ENCODE data around the gene CD68. TPM values are rescaled to one million over a fixed set of nuclear protein-coding genes. Genes with fewer than 3 reads are reported as not detected.

The CD68 gene
- total RNA-seq, 1 donor from 2014 or later: 5.0 TPM

DNA sequence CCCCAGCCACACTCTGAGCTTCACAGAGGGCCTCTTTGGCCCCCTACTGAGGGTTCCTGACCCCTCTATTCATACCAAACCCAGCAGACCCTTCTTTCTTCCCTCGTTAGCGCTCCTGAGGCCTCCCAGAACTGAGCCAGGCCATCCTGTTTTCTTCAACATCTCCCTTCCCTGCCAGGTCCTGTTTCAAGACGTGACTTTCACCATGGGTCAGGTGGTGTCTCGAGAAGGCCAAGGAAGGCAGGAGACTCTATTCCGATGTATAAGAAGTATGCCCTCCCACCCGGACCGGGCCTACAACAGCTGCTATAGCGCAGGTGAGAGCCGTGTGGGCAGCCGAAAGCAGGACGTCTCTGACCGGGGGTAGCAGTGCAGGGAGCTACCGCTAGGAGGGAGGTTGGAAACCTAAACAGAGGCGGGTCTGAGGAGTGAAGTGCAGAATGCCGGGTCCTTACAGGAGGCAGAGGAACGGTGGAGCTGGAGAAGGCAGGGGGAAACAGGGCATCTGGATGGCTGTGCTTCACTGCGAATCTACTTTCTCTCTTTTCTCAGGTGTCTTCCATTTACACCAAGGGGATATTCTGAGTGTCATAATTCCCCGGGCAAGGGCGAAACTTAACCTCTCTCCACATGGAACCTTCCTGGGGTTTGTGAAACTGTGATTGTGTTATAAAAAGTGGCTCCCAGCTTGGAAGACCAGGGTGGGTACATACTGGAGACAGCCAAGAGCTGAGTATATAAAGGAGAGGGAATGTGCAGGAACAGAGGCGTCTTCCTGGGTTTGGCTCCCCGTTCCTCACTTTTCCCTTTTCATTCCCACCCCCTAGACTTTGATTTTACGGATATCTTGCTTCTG, 19.0 kb upstream of the CD68 start:
- H3K36me3 Mint-ChIP-seq: peaks cover 4% of the 10 kb centered on the region
- H3K27ac Mint-ChIP-seq: peak overlapping the region; percentile 97
- peak overlapping the region; percentile 95 for H3K4me3 Mint-ChIP-seq
- no peak for DNase-seq (ENCODE audit: extremely low spot score, unreplicated experiment)
- peaks cover 46% of the 10 kb centered on the region for H3K4me1 Mint-ChIP-seq (ENCODE audit: unreplicated experiment)
- no peaks in the 10 kb centered on the region for H3K27me3 Mint-ChIP-seq
- H3K9me3 Mint-ChIP-seq: no peaks in the 10 kb centered on the region
- TF ChIP-seq, protein P1, sequence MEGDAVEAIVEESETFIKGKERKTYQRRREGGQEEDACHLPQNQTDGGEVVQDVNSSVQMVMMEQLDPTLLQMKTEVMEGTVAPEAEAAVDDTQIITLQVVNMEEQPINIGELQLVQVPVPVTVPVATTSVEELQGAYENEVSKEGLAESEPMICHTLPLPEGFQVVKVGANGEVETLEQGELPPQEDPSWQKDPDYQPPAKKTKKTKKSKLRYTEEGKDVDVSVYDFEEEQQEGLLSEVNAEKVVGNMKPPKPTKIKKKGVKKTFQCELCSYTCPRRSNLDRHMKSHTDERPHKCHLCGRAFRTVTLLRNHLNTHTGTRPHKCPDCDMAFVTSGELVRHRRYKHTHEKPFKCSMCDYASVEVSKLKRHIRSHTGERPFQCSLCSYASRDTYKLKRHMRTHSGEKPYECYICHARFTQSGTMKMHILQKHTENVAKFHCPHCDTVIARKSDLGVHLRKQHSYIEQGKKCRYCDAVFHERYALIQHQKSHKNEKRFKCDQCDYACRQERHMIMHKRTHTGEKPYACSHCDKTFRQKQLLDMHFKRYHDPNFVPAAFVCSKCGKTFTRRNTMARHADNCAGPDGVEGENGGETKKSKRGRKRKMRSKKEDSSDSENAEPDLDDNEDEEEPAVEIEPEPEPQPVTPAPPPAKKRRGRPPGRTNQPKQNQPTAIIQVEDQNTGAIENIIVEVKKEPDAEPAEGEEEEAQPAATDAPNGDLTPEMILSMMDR (conservative IDR thresholded peaks at IDR 0.05): peak; percentile 74

DNA sequence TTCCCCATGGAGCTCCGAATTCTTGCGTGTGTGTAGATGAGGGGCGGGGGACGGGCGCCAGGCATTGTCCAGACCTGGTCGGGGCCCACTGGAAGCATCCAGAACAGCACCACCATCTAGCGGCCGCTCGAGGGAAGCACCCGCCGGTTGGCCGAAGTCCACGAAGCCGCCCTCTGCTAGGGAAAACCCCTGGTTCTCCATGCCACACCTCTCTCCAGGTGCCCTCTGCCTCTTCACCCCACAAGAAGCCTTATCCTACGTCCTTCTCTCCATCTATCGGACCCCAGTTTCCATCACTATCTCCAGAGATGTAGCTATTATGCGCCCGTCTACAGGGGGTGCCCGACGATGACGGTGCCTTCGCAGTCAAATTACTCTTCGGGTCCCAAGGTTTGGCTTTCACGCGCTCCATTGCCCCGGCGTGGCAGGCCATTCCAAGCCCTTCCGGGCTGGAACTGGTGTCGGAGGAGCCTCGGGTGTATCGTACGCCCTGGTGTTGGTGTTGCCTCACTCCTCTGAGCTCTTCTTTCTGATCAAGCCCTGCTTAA, 18.3 kb upstream of the CD68 start:
- peaks cover 4% of the 10 kb centered on the region for H3K36me3 Mint-ChIP-seq
- peak overlapping the region; percentile 95 for H3K4me3 Mint-ChIP-seq
- peak; percentile 91 for DNase-seq (ENCODE audit: extremely low spot score, unreplicated experiment)
- no peaks in the 10 kb centered on the region for H3K9me3 Mint-ChIP-seq
- H3K4me1 Mint-ChIP-seq (ENCODE audit: unreplicated experiment): peaks cover 42% of the 10 kb centered on the region
- no peaks in the 10 kb centered on the region for H3K27me3 Mint-ChIP-seq
- peak overlapping the region; percentile 97 for H3K27ac Mint-ChIP-seq
- TF ChIP-seq, protein P1 (conservative IDR thresholded peaks at IDR 0.05): peak; percentile 78

DNA sequence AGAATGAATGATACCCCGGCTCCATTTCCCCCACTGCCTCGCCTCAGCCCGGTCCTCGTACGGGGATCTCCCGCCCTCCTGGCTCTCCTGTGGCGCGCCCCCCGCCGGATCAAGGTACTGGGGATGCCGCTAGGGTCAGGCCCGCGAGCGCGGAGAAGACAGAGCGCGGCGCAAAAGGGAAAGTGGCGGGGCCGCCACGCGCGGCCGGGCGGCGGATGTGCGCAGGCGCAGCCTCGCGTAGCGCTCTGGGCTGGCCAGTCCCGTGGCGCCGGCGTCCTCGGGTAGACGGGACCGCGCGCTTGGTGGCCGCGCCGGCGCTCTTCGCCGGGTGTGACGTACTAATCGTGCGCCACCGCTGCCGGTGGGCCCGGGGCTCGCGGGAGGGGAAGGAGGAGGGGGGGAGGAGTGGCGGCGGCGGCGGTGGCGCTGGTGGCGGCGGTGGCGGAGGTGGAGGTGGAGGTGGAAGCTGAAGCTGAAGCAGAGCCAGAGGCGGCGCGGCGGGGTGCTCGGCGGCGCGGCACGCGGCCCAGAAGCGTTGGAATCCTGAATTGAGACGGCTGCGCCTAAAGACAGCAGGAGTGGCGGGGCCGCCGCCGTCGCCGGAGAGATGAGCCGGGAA, 17.7 kb upstream of the CD68 start, which contains the start of gene SENP3:
Gene SENP3 (plus strand): TSS at position 331 of the 619 bp plus-strand sequence. CDS start 1,158 bp downstream, outside the sequence.
- Mint-ChIP-seq H3K4me3 (peak within 1 kb of the TSS; percentile 95), H3K27me3 (no peaks in the 10 kb centered on the region), H3K4me1 (ENCODE audit: unreplicated experiment) (peaks cover 42% of the 10 kb centered on the region), H3K27ac (peak within 1 kb of the TSS; percentile 97), H3K36me3 (peaks cover 4% of the 10 kb centered on the region), H3K9me3 (no peaks in the 10 kb centered on the region)
- TF ChIP-seq, protein P1 (conservative IDR thresholded peaks at IDR 0.05): no peak
- DNase-seq (ENCODE audit: extremely low spot score, unreplicated experiment): peak; percentile 94

DNA sequence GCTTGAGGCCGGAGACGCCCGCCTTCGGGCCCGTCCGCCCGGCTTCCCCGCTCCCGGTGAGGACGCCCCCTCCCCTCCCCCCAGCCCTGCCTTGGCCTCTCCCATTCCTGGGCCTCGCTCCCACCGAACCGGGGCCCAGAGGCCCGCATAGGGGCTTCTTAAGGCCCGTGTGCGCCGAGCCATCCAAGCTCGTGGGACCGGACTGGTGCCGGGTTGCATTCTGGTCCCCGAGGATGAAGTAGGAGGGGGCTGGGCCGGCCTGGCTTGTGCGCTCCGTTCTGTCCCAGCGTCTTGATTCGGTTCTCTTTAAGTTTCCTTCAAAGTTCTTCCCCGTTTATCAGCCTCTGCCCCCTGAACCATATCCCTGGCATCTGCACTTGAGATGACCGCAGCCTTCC, 17.2 kb upstream of the CD68 start:
- Mint-ChIP-seq H3K27me3 (no peaks in the 10 kb centered on the region), H3K4me3 (peak overlapping the region; percentile 95), H3K4me1 (ENCODE audit: unreplicated experiment) (peaks cover 42% of the 10 kb centered on the region), H3K36me3 (peaks cover 4% of the 10 kb centered on the region), H3K27ac (peak overlapping the region; percentile 97), H3K9me3 (no peaks in the 10 kb centered on the region)
- TF ChIP-seq, protein P1 (conservative IDR thresholded peaks at IDR 0.05): no peak
- no peak for DNase-seq (ENCODE audit: extremely low spot score, unreplicated experiment)

DNA sequence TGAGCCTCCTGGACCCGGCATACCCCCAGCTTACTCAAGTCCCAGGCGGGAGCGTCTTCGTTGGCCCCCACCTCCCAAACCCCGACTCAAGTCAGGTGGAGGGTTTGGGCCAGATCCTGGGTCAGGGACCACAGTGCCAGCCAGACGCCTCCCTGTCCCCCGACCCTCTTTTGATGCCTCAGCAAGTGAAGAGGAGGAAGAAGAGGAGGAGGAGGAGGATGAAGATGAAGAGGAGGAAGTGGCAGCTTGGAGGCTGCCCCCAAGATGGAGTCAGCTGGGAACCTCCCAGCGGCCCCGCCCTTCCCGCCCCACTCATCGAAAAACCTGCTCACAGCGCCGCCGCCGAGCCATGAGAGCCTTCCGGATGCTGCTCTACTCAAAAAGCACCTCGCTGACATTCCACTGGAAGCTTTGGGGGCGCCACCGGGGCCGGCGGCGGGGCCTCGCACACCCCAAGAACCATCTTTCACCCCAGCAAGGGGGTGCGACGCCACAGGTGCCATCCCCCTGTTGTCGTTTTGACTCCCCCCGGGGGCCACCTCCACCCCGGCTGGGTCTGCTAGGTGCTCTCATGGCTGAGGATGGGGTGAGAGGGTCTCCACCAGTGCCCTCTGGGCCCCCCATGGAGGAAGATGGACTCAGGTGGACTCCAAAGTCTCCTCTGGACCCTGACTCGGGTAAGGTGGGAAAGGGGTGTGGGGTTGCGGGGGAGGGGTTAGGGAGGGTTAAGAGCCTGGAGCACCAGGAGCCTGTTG, 16.1 kb upstream of the CD68 start:
- Mint-ChIP-seq H3K4me1 (ENCODE audit: unreplicated experiment) (peaks cover 36% of the 10 kb centered on the region), H3K4me3 (peak overlapping the region; percentile 95), H3K27me3 (no peaks in the 10 kb centered on the region), H3K36me3 (peaks cover 8% of the 10 kb centered on the region), H3K9me3 (no peaks in the 10 kb centered on the region), H3K27ac (no peak overlapping the region)
- no peak for DNase-seq (ENCODE audit: extremely low spot score, unreplicated experiment)
- TF ChIP-seq, protein P1 (conservative IDR thresholded peaks at IDR 0.05): no peak

Measured in type B pancreatic cell (in vitro differentiated cells).